Measurements from ENCODE around the gene ZFP36L2.
"Not testable (repeated sequence)": the region's sequence is repeated elsewhere in the genome, so short reads cannot be mapped to it uniquely, and the experiment has no call there.

Gene ZFP36L2

GRCh38 chr2:43209204-43209717, 17.1 kb downstream of the ZFP36L2 start:
- no peak for DNase-seq (ENCODE audit: low read depth, low spot score)

DNA sequence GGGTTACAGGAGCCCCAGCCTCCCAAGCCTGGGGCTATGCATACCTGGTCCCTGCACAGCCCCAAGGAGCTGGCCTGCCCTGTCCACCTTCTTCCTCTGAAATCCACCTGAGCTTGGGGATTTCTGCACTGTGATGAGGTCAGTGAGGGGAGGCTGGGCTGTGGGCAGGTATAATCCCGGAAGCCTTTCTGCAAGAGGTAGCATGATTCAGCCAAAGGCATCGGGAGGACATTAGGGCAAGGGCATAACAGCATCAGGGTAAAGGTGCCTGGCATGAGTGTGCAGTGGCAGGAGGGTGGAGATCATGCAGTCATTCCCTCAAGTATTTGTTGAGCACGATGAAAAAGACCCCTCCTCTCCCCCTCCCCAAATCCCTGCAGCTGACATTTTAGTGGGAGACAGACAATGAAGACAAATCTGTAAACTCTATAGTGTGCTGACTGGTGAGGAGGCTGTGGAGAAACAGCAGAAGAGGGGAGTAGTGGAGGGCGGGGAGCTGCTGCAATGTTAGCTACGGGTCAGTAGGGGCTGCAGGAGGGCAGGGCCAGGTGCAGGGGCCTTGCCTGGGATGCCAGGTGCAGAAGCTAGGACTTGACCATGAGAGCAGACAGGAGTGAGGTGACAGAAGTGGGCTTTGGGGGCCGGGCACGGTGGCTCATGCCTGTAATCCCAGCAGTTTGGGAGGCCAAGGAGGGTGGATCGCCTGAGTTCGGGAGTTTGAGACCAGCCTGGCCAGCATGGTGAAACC, 18.7 kb downstream of the ZFP36L2 start:
- DNase-seq (ENCODE audit: low read depth, low spot score) = no peak

GRCh38 chr2:43206602-43207001, 19.8 kb downstream of the ZFP36L2 start:
- no peak for DNase-seq (ENCODE audit: low read depth, low spot score)

- no peak for DNase-seq (ENCODE audit: low read depth, low spot score)
Measured at GRCh38 chr2:43203373-43203772, 23.0 kb downstream of the ZFP36L2 start.

GRCh38 chr2:43202289-43202688, 24.1 kb downstream of the ZFP36L2 start:
- DNase-seq (ENCODE audit: low read depth, low spot score) = no peak

DNA sequence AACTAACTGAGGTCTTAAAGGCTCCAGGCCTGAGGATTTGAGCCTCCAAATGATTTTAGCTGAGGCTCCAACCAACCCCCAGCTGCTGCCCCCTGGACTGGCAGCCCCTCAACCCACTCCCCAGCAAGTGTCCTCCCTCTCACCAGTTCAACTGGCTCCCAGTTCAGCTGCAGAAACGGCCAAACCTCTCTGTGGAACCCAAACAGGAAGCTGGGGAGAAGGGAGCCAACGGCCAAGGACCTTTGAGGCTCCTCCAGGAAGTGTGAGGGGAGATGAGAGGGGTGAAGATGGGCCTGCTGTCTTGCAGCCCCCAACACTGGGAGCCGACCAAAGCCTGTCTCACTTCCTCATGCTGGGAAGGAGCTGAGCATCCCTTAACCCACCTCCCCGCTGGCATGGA, 24.9 kb downstream of the ZFP36L2 start:
- DNase-seq (ENCODE audit: low read depth, low spot score) = no peak

GRCh38 chr2:43201016-43201415, 25.4 kb downstream of the ZFP36L2 start:
- DNase-seq (ENCODE audit: low read depth, low spot score) = no peak

DNA sequence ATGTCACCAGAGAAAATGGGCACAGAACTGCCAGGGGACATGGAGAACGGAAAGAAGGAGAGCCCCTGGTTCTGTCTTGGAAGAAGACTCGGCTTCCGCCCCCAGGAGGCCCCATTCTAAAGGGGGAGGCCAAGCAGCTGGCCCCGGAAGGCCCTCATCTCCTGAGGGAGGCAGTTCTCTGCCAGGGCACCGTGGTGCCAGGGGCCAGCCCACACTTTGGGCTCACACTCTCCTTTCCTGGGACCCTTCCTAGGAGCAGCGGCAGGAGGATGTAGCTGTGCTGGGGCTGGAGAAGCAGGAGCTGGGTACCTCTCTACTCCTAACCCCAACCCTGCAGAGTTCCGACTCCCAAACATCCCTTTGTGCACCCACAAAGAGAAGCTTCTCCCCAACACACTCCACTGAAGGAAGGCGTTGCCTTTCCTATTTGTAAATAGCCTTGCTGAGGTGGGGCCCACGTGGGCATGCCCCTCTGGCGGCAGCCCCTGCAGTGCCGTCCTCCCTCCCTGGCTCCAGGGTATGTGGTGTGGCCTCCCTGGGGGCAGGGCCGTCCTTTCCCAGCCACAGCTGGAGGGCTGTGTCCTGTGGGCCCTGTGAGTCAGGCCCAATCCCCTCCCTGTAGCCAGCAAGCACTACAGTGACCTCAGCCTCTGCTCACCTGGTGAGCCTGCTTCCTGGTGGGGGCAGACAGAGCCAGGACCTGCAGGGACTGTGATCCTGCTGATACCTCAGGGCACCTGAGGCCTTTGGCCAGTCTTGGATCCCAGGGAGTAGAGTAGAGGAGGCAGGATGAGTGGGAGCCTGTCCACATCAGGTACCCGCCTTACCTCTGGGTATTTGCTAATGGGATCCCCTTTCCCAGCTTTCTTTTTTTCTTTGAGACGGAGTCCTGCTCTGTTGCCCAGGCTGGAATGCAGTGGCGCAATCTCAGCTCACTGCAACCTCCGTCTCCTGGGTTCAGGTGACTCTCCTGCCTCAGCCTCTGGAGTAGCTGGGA, 26.6 kb downstream of the ZFP36L2 start:
- DNase-seq (ENCODE audit: low read depth, low spot score) = no peak

DNA sequence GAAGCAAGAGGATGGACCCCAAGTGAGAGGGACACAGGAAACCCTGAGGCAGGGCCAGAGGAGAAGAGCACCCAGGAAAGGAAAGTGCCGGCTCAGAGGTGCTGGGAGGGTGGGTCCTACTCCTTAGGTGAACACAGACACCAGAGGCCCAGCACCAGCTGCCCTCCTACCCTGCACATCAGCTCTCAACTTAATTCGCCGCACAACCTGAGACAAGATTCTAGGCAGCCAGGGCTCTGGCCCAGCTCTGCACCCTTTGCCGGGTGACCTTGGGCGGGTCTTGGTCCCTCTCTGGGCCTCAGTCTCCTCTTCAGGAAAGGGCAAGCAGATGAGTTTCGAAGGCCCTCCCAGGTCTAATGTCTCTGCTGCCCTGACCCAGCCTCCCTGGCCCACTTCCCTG, 28.1 kb downstream of the ZFP36L2 start:
- DNase-seq (ENCODE audit: low read depth, low spot score) = no peak

GRCh38 chr2:43197588-43197896, 28.9 kb downstream of the ZFP36L2 start:
- DNase-seq (ENCODE audit: low read depth, low spot score) = no peak

- no peak for DNase-seq (ENCODE audit: low read depth, low spot score)
Measured at GRCh38 chr2:43196768-43197587, 29.4 kb downstream of the ZFP36L2 start.

DNA sequence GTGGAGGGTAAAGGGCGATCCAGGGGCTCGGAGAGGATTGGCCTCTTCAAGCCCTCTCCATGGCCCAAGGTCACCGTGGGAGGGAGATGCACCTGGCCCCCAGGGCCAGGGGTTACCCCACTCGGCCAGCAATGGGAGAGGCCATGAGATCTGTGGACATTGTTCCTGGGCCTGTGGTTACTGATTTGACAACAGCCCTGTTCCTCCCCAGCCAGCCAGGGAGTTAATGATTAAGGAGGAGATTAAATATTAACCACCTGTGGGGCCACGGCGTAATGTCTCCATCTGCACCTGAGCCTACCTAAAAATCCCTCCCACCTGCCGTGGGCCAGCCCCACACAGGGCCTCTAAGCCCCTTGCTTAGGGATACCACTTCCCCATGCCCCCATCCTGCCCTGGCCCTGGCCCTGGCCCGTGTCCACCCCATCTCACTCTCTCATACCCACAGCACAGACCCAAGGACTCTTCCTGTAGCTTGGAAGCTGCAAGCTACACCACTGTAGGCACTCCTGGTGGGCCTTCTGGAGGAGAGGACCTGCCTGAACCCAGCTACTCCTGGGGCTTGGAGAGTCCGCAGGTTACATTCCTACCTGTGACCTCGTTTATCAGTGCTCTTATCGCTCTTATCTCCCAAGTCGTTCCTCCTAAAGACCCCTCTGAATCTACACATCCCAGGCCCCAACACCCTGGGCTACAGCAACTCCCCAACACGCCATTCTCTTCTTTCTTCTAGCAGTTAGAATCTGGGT, 32.1 kb downstream of the ZFP36L2 start:
- DNase-seq (ENCODE audit: low read depth, low spot score) = no peak

GRCh38 chr2:43193652-43194120, 32.7 kb downstream of the ZFP36L2 start:
- no peak for DNase-seq (ENCODE audit: low read depth, low spot score)

- no peak for DNase-seq (ENCODE audit: low read depth, low spot score)
Measured at GRCh38 chr2:43192744-43193651, 33.4 kb downstream of the ZFP36L2 start.

- DNase-seq (ENCODE audit: low read depth, low spot score) = no peak
Measured at GRCh38 chr2:43191947-43192516, 34.4 kb downstream of the ZFP36L2 start.

DNA sequence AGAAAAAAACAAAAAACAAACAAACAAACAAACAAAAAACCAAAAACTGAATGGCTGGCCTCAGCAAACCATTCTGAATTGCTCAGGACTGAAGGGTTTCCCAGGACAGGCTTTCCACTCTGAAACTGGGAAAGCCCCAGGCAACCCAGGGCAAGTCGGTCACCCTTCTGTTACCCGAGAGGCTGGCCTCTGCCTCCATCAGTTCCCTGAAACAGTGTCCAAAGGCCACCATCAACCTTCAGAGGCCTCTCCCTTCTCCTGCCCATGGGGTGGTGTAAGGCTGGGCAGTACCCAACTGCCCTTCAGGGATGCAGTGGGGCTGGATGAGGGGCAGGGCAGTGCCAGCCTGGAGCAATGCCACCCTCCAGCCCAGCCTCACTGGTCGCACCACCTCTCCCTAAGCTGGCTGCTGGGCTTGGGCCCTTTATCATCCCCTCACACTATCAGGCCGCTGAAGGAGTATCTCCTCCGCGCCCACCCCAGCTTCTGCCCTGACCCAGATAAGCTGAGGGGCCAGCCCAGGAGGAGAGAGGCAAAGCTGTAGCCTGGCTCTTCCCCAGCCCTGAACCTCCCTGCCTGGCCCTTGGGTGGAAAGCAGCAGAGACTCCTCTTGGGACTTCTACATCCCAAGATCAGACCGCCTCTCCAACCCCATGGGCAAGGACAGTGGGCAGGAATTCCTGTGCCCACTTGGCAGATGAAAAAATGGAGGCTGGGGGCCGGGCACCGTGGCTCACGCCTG, 35.9 kb downstream of the ZFP36L2 start:
- DNase-seq (ENCODE audit: low read depth, low spot score) = no peak

DNA sequence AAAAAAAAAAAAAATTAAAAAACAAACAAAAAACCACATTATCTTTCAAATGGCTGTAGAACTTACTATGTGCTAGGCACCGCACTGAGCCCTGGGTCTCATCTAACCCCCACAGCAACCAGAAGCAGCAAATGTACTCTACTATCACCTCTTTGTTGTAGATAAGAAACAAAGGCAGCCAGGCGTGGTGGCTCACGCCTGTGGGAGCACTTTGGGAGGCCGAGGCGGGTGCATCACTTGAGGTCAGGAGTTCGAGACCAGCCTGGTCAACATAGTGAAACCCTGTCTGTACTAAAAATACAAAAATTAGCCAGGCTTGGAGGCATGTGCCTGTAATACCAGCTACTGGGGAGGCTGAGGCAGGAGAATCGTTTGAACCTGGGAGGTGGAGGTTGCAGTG, 36.5 kb downstream of the ZFP36L2 start:
- DNase-seq (ENCODE audit: low read depth, low spot score) = not testable (repeated sequence)

DNA sequence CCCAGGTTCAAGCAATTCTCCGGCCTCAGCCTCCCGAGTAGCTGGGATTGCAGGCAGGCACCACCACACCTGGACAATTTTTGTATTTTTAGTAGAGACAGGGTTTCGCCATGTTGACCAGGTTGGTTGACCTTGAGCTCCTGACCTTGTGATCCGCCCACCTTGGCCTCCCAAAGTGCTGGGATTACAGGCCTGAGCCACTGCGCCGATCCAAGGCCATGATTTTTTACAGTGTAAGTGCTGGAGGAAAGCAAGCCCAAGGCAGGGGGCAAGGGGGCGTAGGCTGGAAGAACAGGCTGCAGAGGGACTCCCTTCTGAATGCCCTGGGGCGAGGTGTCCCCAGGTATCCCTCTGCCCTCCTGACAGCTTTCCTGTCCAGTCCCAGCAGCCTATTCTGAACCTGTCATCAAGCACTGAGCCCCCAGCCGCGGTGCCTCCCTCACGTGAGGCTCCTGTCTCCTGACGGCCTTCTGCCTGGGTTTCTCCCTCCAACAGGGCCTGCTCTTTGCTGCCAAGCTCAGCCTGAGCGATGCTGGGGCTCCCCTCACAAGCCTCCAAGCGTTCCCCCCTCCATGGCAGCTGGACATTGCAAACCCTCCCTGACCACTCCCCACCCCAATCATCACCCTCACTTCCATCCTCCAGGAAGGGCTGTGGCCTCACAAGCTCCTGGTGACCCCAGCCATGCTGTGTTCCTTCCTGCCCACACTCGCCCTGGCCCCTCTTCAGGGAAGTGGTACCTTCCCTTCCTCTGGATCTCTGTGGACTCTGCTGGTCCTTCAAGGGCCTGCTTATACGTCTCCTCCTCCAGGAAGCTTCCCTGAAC, 37.6 kb downstream of the ZFP36L2 start:
- no peak for DNase-seq (ENCODE audit: low read depth, low spot score)
